Activated B cell treated with CpG ODN at 0.5 μM for 24 hours (primary cell): ENCODE results near the gene EPHB2. TPM values are rescaled to one million over a fixed set of nuclear protein-coding genes. Genes with fewer than 3 reads are reported as not detected.

Experiments
- ATAC-seq: fragments of 200-7000 bp; cut with Tn5 transposase; one replicate; pipeline ENCODE4 v1.10.0; 2021; ENCODE audit warnings: low read depth, mild to moderate bottlenecking, moderate library complexity
- CTCF ChIA-PET: fragments of 350-600 bp; sonication (Branson Sonifier 250); formaldehyde crosslinking; loops from one replicate; lab custom pipeline; 2021; ENCODE audit warnings: antibody characterized with exemption; lab: Charles Lee
- POLR2A ChIA-PET: fragments of 350-600 bp; sonication (Branson Sonifier 250); formaldehyde crosslinking; loops from one replicate; lab custom pipeline; 2021; ENCODE audit warnings: antibody characterized with exemption; lab: Charles Lee
- DNase-seq: peaks from one replicate; pipeline ENCODE4 v3.0.0; 2022
- H3K27ac Mint-ChIP-seq: one replicate; pipeline ENCODE4 v1.8.0; 2020; ENCODE audit warnings: mixed read lengths
- H3K27me3 Mint-ChIP-seq: one replicate; pipeline ENCODE4 v1.8.0; 2021; ENCODE audit warnings: mixed read lengths
- H3K36me3 Mint-ChIP-seq: one replicate; pipeline ENCODE4 v1.8.0; 2021; ENCODE audit warnings: low read depth, mixed read lengths
- H3K4me1 Mint-ChIP-seq: one replicate; pipeline ENCODE4 v1.8.0; 2021; ENCODE audit warnings: mixed read lengths
- H3K4me3 Mint-ChIP-seq: one replicate; pipeline ENCODE4 v1.8.0; 2020; ENCODE audit warnings: mild to moderate bottlenecking, mixed read lengths
- H3K9me3 Mint-ChIP-seq: one replicate; pipeline ENCODE4 v1.8.0; 2020; ENCODE audit warnings: mixed read lengths
- intact Hi-C: fragments of 100-400 bp; cut with micrococcal nuclease; formaldehyde crosslinking; loops from one replicate; pipeline ENCODE4 v1.15.1; 2024
- total RNA-seq: library from RNA; stranded (reverse); gene quantifications from 2 replicates; pipeline ENCODE4 v1.2.3, GENCODE V29; 2022
- TF ChIP-seq, protein P1 (sequence below): fragments of 200-600 bp; IDR thresholded peaks from one replicate; pipeline ENCODE4 v1.8.0; 2022; ENCODE audit warnings: antibody characterized with exemption, mild to moderate bottlenecking

Gene EPHB2
- total RNA-seq, 1 donor from 2014 or later: 0.13 TPM

DNA sequence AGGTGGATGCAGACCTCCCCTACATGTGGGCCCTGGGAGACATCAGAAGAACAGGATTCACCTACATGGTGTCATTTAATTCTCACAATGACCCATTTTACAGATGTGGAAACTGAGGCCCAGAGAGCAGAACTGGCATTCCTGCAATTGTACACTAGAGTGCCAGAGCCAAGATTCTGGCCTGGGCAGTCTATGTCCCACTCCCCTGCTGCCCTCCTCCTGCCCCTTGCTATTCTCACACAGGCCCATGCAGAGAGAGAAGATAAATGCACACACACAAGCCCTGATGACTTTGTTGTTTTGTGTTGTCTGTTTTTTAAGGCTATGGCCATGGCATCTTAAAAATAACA is 64.2 kb downstream of the EPHB2 start:
- Mint-ChIP-seq H3K27ac (no peak overlapping the region), H3K9me3 (no peaks in the 10 kb centered on the region), H3K4me3 (no peak overlapping the region), H3K4me1 (no peaks in the 10 kb centered on the region), H3K36me3 (no peaks in the 10 kb centered on the region), H3K27me3 (peaks cover 14% of the 10 kb centered on the region)
- DNase-seq: no peak
- intact Hi-C loops: no loop called here
- no peak for ATAC-seq
- TF ChIP-seq, protein P1, sequence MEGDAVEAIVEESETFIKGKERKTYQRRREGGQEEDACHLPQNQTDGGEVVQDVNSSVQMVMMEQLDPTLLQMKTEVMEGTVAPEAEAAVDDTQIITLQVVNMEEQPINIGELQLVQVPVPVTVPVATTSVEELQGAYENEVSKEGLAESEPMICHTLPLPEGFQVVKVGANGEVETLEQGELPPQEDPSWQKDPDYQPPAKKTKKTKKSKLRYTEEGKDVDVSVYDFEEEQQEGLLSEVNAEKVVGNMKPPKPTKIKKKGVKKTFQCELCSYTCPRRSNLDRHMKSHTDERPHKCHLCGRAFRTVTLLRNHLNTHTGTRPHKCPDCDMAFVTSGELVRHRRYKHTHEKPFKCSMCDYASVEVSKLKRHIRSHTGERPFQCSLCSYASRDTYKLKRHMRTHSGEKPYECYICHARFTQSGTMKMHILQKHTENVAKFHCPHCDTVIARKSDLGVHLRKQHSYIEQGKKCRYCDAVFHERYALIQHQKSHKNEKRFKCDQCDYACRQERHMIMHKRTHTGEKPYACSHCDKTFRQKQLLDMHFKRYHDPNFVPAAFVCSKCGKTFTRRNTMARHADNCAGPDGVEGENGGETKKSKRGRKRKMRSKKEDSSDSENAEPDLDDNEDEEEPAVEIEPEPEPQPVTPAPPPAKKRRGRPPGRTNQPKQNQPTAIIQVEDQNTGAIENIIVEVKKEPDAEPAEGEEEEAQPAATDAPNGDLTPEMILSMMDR: no peak
- ChIA-PET POLR2A (no interaction called here), CTCF (no interaction called here)

- Mint-ChIP-seq H3K27ac (no peak overlapping the region), H3K4me3 (no peak overlapping the region), H3K4me1 (no peaks in the 10 kb centered on the region), H3K36me3 (no peaks in the 10 kb centered on the region), H3K9me3 (no peaks in the 10 kb centered on the region), H3K27me3 (peaks cover 14% of the 10 kb centered on the region)
- ATAC-seq (no peak), DNase-seq (no peak)
- TF ChIP-seq, protein P1: no peak
- intact Hi-C loops: no loop called here
- CTCF ChIA-PET: no interaction called here
- POLR2A ChIA-PET: no interaction called here
Measured at GRCh38 chr1:22775478-22775877, 64.8 kb downstream of the EPHB2 start.

DNA sequence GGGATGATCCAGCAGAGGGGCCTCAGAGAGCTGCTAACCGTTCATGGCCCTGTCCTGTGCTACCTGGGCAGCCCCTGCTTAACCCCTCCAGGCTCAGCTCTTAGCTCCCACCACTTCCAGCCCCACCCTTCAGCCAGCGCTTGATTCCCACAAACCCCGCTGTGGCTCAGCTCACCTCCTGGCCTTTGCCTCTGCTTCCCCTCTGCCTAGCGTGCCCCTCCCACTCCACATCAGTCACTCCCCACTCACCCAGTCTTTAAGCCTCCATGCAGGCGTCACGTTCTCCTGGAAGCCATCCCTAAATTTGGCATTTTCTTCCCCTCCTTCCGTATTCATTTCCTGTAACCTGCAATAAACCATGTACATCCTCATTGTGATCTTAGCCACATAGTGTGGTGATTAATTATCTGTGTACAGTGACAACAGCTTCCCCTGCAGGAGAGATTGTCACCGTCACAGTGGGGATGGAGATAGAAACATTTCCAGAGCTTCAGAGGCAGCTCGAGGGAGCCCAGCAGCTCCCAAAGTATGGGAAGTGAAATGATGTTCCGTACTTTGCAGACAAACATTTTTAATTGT is 65.5 kb downstream of the EPHB2 start:
- ChIA-PET POLR2A (no interaction called here), CTCF (no interaction called here)
- no peaks in the 10 kb centered on the region for H3K4me1 Mint-ChIP-seq
- no peaks in the 10 kb centered on the region for H3K36me3 Mint-ChIP-seq
- H3K9me3 Mint-ChIP-seq: peaks cover 2% of the 10 kb centered on the region
- H3K27ac Mint-ChIP-seq: no peak overlapping the region
- DNase-seq (no peak), ATAC-seq (no peak)
- peaks cover 18% of the 10 kb centered on the region for H3K27me3 Mint-ChIP-seq
- intact Hi-C loops: no loop called here
- TF ChIP-seq, protein P1: no peak
- no peak overlapping the region for H3K4me3 Mint-ChIP-seq

GRCh38 chr1:22777388-22778057 is 66.9 kb downstream of the EPHB2 start:
- ATAC-seq (no peak), DNase-seq (no peak)
- peaks cover 2% of the 10 kb centered on the region for H3K9me3 Mint-ChIP-seq
- no peak overlapping the region for H3K4me3 Mint-ChIP-seq
- TF ChIP-seq, protein P1: no peak
- no peaks in the 10 kb centered on the region for H3K4me1 Mint-ChIP-seq
- no peaks in the 10 kb centered on the region for H3K36me3 Mint-ChIP-seq
- H3K27ac Mint-ChIP-seq: no peak overlapping the region
- peaks cover 20% of the 10 kb centered on the region for H3K27me3 Mint-ChIP-seq
- ChIA-PET CTCF (interaction anchor here (0.6 kb wide), 1 partner anchor 629 kb away, joined by 3 read pairs; no protein-coding TSS in a partner anchor), POLR2A (no interaction called here)
- intact Hi-C loops: no loop called here

DNA sequence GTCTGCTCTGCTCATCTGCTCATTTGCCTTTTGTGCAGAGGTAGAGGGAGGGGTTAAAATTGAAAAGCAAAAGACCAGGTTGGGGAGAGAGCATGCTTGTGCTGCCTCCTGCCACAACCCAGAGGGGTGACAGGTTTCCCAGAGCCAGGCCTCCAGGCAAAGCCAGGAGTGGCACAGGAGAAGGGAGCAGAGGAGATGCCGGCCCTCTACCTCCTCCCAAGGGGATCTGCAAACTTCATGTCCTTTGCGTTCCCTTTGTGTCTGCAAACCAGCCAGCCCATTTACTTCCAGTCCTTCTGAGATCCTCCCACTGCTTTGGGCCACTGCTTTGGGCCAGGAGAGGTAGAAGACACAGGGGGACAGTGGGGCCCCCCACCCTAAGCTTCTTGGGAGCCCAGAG is 67.8 kb downstream of the EPHB2 start:
- no peaks in the 10 kb centered on the region for H3K36me3 Mint-ChIP-seq
- TF ChIP-seq, protein P1: no peak
- POLR2A ChIA-PET: no interaction called here

More for the DNA sequence above, 67.8 kb downstream of the EPHB2 start:
- ATAC-seq: no peak
- H3K4me3 Mint-ChIP-seq: no peak overlapping the region
- DNase-seq: no peak
- CTCF ChIA-PET: no interaction called here
- H3K9me3 Mint-ChIP-seq: peaks cover 2% of the 10 kb centered on the region
- intact Hi-C loops: no loop called here
- no peak overlapping the region for H3K27ac Mint-ChIP-seq
- peaks cover 20% of the 10 kb centered on the region for H3K27me3 Mint-ChIP-seq
- H3K4me1 Mint-ChIP-seq: no peaks in the 10 kb centered on the region
